ENCODE measurements around the gene CXCL9.
"Not testable (repeated sequence)": the region's sequence is repeated elsewhere in the genome, so short reads cannot be mapped to it uniquely, and the experiment has no call there.

DNA sequence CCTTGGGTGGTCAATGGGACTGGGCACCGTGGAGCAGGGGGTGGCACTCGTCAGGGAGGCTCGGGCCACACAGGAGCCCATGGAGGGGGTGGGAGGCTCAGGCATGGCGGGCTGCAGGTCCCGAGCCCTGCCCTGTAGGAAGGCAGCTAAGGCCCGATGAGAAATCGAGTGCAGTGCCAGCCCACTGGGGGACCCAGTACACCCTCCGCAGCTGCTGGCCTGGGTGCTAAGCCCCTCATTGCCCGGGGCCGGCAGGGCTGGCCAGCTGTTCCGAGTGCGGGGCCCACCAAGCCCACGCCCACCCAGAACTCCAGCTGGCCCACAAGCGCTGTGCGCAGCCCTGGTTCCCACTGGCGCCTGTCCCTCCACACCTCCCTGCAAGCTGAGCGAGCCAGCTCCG is 36.0 kb upstream of the CXCL9 start:
- TF ChIP-seq, protein P1, sequence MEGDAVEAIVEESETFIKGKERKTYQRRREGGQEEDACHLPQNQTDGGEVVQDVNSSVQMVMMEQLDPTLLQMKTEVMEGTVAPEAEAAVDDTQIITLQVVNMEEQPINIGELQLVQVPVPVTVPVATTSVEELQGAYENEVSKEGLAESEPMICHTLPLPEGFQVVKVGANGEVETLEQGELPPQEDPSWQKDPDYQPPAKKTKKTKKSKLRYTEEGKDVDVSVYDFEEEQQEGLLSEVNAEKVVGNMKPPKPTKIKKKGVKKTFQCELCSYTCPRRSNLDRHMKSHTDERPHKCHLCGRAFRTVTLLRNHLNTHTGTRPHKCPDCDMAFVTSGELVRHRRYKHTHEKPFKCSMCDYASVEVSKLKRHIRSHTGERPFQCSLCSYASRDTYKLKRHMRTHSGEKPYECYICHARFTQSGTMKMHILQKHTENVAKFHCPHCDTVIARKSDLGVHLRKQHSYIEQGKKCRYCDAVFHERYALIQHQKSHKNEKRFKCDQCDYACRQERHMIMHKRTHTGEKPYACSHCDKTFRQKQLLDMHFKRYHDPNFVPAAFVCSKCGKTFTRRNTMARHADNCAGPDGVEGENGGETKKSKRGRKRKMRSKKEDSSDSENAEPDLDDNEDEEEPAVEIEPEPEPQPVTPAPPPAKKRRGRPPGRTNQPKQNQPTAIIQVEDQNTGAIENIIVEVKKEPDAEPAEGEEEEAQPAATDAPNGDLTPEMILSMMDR (IDR thresholded peaks at IDR 0.05; ENCODE audit: poor library complexity) = not testable (repeated sequence)
- TF ChIP-seq EZH2 (IDR thresholded peaks at IDR 0.05; ENCODE audit: borderline replicate concordance) = not testable (repeated sequence)
